GM18870 (cell line): ENCODE results near the gene DNAH6.

Experiments used
- ATAC-seq: cut with Tn5 transposase; IDR thresholded peaks from one replicate; pipeline ENCODE4 v1.9.1; 2021; ENCODE audit warnings: moderate library complexity; ENCODE audit not compliant: unreplicated experiment

DNAH6 gene

GRCh38 chr2:84686783-84687476 is 170.6 kb downstream of the DNAH6 start:
- no peak for ATAC-seq

DNA sequence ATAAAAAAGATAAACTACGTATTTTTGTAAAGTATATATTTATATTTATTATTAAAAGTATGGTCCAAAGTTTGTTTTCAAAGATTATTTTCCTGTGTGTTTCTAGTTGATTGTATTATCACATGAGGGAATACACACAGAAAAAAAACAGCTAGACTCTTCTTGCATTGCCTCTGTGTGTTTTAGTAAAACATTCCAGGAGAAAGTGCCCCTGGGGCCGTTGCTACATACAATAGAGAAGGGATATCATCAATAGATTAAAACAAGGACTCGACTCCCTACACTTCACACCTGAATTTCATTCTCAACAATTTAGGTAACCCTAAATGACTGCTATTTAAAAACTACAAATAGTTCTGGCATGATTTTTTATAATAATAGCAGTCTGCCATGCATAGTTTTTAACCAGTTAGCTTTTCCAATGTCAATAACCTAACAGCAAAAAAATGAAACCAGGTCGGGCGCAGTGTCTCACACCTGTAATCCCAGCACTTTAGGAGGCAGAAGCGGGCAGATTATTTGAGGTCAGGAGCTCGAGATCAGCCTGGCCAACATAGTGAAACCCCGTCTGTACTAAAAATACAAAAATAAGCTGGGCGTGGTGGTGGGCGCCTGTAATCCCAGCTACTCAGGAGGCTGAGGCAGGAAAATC is 171.3 kb downstream of the DNAH6 start:
- ATAC-seq = no peak

GRCh38 chr2:84690225-84690624 is 173.9 kb downstream of the DNAH6 start:
- no peak for ATAC-seq

GRCh38 chr2:84694088-84694622 is 177.9 kb downstream of the DNAH6 start:
- ATAC-seq = no peak

- no peak for ATAC-seq
These were observed 181.6 kb downstream of the DNAH6 start for GRCh38 chr2:84697895-84698294.

DNA sequence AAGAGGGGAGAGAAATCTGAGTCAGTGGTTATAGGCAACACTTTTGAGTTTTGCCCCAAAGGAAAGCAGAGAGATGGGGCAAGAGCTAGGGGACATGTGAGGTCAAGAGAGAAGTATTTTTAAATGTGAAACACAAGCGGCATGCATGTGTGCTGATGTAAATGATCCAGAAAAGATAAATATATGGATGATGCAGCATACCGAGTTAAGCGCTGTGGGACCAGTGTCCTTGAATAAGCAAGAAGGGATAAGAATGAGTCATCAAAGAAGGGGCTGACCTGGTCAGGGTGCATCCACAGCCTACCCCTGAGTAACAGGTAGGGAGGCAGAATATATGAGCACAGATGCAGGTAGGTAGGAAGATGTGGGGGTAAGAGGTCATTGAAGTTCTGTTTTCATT is 183.7 kb downstream of the DNAH6 start:
- ATAC-seq = no peak

DNA sequence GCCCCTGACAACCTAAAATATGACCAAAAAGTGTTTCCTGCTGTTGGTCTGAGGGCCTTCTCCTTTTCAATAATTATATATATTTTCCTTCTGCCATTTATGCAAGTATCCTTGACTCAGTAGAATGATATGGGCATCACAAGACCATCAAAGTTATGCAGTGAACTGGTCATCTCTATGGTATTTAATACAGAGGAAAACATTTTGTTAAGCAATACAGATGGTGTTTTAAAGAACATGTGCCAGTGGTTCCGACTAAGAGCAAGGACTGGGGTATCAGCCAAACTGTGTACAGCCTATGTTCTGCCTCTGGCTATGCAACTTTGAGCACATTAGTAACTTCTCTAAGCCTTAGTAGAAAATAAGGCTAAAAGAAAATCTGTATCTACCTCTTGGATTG is 185.6 kb downstream of the DNAH6 start:
- no peak for ATAC-seq

DNA sequence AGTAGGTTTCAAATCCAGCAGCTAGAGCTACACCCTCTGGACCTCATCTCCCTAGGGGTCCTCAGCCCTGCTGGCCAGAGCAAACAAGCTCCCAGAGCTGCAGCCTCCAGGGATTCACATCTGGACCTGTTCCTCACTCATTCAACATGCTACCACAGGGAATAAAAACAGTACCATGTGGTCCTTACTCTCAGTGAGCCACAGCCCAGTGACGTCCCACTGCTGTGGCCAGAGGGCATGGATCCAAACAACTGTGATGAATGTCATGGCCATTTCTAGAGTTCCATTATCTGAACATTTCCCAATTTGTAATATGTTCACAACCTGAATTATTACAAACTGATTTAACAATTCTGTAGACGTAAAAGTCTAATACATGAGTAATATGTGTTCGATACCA is 186.6 kb downstream of the DNAH6 start:
- no peak for ATAC-seq

DNA sequence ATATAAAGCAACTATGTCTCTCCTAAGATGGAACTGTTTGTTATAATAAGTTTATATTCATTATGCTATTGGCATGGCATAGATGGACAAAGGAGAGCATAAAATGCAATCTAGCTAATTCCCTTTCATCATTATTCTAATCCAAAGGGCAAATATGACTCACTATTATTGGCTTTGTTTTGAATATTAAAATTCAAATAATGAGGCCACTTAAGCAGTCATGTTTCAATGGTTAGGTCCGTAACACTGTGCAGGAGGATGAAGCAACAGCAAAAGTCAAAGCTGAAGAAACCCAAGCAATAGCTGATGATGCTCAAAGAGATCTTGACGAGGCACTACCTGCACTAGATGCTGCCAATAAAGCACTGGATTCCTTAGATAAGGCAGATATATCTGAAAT is 187.5 kb downstream of the DNAH6 start:
- ATAC-seq = no peak

DNA sequence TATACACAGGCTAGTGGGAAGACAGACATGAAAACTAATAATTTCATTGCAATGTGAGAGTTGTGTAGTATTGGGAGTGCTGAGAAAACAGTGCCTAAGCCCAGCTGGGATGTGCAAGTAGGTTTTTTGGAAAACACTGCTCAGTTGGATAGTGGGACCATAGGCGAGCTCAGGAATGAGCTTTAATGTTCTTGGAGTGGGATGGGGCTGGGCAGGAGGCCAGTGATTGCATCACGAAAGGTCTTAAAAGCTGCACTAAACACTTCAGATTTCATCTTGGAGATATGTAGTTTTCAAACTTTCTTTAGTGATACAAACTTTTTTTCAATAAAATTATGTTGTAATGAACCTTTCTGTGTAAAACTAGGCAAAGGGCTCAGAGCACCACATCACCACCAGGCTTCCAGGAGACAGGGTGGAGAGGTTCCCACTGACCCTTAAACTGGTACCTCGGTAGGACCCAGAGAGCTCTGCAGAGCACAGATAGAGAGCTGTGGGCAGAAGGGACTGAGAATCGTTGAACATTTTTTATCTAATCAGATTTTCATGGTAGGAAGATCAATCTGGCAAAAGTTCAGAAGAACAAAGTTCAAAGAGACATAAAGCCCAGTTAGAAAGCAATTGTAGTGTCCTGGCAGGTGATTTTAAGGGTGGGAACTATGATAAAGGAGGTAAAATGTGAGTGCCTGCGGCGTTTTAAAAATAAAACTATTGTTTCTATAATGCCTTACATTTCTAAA is 188.4 kb downstream of the DNAH6 start:
- ATAC-seq = no peak

DNA sequence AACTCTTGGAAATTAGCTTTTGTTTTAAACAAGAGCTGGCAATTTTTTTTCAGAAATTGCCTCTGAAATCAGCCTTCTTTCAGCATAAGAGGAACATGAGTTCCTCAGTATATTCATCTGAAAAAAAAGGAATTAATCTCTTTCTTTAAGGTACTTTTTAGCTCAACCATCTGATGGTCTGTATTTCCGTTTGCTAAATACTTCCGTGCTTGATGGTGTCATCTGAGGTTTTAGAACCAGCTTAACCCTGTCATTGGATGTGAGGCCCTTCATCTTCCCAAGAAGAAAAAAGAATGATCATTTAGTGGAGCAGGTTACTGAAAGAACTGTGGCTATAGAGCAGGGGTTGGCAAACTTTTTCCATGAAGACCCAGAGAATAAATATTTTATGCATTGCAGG is 189.6 kb downstream of the DNAH6 start:
- no peak for ATAC-seq

DNA sequence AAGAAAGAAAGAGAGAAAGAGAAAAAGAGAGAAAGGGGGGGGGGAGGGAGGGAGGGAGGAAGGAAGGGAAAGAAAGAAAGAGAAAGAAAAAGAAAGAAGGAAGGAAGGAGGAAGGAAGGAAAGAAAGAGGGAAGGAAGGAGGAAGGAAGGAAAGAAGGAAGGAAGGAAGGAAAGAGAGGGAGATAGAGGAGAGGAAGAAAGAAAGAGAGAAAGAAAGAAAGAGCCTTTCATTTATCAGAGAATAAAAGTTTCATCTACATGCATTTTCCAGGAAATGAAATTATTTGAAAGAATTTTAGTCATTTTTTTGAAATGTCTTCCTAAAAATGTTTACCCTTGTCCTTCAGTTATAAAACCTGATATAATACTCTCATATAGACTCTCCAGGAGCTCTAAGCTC is 192.1 kb downstream of the DNAH6 start:
- ATAC-seq = no peak

DNA sequence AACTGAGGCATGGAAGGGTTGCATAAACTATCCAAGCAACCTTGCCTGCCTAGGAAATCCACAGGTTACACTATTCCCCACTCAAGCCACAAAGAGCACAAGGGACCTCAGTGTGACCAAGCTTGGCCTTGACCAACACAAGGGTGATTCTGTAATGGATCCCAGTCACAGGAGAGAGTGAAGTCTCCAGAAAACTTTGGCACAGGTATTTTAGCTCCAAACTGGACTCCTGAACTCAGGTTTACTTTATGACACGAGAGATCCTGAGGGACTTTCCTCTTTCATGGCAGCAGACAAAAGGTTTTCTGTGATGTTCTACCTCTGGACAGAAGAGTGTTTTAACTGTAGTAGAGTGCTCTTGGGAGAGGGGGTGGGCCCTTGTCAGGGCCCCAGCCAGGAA is 195.4 kb downstream of the DNAH6 start:
- ATAC-seq = no peak

GRCh38 chr2:84713441-84713840 is 197.1 kb downstream of the DNAH6 start:
- no peak for ATAC-seq

GRCh38 chr2:84716564-84716963 is 200.3 kb downstream of the DNAH6 start:
- ATAC-seq = no peak

DNA sequence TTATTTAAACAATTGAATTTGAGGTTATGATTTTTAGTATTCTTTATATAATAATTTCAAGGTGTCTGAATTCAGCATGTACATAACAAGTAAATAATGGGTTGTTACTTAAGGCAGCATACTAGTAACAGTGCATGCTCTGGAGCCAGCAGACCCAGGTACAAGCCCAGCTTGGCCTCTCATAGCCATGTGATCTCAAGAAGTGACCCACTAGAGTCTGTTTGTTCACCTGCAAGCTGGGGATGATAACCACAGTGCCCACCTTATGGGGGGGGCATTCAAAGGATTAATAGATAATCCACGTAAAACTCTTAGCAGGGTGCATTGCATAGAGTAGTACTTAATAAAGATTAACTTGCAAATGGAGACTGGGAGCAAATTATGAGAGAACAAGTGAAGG is 201.0 kb downstream of the DNAH6 start:
- ATAC-seq = no peak

- ATAC-seq = no peak
These were observed 203.1 kb downstream of the DNAH6 start for GRCh38 chr2:84719434-84719833.

GRCh38 chr2:84723831-84724230 is 207.5 kb downstream of the DNAH6 start:
- ATAC-seq = no peak

DNA sequence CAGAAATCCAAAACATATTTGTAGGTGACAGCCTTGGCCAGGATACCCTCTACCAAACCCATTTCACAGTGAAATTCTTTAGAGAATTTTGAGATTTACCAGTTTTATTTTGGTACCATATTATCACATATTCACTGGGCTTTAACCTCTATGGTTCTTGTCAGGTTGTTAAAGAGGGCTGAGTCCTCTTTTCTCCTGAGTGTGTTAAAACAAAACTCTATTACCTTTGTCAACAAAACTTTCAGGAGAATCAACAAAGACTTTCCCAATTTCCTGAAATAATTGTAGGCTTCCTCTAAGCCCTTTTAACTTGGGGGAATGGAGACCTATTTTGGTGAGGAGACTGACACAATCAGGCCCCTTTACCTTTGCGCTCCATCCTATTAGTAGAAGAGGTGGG is 209.4 kb downstream of the DNAH6 start:
- ATAC-seq = no peak

DNA sequence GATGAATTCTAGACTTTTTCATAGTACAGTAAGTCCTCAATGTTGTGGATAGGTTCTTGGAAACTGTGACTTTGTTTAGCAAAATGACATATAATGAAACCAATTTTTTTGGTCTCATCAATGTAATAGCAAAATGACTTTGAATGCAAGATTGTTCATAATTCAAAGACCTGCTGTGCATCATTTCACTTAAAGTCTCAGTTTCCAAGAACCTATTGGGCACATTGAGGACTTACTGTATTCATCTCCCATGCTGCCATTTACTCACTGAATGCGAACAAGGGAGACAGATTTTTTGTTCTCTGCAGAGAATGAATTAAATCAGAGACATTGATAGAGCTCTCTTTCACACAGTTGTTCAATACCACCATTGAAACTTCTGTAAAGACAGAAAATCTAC is 211.0 kb downstream of the DNAH6 start:
- ATAC-seq = no peak

DNA sequence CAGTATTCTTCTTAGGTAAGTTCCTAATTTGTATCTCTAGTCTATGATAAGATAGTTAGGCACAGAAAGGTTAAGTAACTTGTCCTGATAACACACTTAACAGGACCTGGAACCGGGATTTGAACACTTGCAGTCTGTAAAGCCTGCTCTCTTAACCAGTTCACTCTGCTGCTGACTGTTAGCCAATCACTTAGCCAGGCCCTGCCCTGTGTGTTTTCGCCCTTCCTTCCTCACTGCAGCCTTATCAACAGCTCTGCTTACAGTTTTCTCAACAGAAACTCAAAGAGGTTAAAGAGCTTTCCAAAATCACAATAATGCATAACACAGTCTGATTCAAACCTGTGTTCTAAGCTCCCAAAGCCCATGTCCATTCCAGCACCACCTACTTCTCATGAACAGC is 212.9 kb downstream of the DNAH6 start:
- ATAC-seq = no peak

GRCh38 chr2:84731185-84731584 is 214.9 kb downstream of the DNAH6 start:
- no peak for ATAC-seq
